GM12873 (cell line): Measurements from ENCODE around the gene SBK2.

Source experiments
- TF ChIP-seq, protein P1 (sequence below): IDR thresholded peaks from 2 replicates; pipeline ENCODE4 v1.5.1; 2012; ENCODE audit warnings: low read depth, mild to moderate bottlenecking, moderate library complexity, low read length, control low read depth; ENCODE audit not compliant: insufficient read depth; ENCODE audit errors: missing control alignments

Gene SBK2

GRCh38 chr19:55498246-55498840, 38.6 kb downstream of the SBK2 start:
- TF ChIP-seq, protein P1, sequence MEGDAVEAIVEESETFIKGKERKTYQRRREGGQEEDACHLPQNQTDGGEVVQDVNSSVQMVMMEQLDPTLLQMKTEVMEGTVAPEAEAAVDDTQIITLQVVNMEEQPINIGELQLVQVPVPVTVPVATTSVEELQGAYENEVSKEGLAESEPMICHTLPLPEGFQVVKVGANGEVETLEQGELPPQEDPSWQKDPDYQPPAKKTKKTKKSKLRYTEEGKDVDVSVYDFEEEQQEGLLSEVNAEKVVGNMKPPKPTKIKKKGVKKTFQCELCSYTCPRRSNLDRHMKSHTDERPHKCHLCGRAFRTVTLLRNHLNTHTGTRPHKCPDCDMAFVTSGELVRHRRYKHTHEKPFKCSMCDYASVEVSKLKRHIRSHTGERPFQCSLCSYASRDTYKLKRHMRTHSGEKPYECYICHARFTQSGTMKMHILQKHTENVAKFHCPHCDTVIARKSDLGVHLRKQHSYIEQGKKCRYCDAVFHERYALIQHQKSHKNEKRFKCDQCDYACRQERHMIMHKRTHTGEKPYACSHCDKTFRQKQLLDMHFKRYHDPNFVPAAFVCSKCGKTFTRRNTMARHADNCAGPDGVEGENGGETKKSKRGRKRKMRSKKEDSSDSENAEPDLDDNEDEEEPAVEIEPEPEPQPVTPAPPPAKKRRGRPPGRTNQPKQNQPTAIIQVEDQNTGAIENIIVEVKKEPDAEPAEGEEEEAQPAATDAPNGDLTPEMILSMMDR = no peak

- TF ChIP-seq, protein P1 = no peak
These were observed 39.2 kb downstream of the SBK2 start for GRCh38 chr19:55497763-55498162.

- TF ChIP-seq, protein P1 = no peak
These were observed 41.1 kb downstream of the SBK2 start for GRCh38 chr19:55495646-55496349.

DNA sequence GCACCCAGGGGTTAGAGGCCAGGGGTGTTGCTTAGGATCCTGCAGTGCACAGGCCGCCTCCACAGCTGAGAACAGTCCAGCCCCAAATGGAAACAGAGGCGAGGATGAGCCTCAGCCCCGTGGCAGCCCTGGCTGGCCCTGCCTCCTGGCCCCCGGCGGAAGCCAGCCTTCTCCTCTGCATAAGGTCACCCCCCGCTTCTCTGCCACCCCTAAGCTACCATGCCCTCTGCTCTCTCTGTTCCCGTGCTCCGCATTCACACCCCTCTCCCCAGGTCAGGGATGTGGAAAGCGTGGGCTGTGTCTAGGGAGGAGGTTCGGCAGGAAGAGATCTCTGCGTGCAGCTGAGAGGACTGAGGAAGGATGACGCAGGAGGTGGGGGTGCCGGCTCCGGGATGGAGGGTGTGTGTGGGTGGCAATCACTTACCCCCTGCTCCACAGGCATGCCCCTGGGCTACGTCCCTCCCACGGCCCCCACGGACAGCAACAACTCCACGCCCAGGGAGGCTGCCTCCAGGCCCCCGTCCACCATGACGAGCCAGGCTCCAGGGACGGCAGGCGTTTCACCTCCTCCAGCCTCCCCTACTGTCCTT, 42.7 kb downstream of the SBK2 start:
- TF ChIP-seq, protein P1 = no peak

GRCh38 chr19:55493645-55494171, 43.2 kb downstream of the SBK2 start:
- TF ChIP-seq, protein P1 = no peak

DNA sequence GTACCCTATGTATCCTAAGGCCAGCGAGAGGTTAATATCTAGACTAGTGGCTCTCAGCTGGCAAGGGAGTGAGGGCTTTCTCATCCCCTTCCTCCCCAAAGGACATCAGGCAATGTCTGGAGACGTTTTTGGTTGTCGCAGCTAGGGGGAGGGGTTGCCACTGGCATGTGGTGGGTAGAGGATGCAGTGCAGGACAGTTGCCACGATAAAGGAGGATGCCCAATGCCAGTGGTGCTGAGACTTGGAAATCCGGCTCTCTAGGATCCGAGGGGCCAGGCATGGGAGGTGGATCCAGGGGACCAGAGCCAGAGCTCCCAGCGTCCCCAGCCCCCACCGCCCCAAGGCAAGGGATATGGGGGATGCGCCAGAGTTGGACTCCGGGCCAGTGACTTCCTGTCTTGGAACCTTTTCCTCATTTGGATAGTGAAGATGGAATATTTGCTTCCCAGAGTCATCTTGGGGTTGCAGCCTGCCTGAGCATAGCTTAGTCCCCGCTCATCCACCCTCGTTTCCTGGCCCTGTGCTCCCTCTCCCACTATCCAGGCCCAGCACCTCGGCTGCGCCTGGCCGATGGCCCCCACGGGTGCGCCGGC, 43.8 kb downstream of the SBK2 start:
- TF ChIP-seq, protein P1 = no peak

DNA sequence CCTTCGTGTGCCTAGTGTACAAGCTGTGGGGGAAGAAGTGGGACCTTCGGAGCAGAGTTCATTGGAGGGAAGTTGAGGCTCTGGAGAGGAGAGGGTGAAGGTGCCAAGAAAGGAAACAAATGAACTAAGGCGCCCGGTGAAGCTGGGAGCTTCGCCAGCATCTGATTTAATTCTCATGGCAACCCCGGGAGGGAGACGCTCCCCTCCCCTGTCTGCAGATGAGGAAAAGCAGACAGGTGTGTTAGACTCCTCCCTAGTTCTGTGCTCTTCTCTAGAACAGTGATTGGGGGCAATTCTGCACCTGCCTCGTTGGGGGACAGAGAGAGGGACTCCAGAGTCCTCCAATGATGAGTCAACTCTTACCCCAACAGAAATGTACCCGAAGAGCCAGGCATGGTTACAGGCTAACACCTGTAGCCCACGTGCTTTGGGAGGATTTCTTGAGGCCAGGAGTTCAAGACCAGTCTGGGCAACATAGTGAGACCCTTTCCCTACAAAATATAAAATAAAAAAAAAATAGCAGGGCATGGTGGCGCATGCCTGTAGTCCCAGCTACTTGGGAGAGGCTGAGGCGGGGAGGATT, 44.5 kb downstream of the SBK2 start:
- TF ChIP-seq, protein P1 = no peak
